Measurements from ENCODE around the gene PHTF2.
A peak's percentile ranks its signal among the peaks of the same experiment; 100 is the strongest.
"Not testable (repeated sequence)": the region's sequence is repeated elsewhere in the genome, so short reads cannot be mapped to it uniquely, and the experiment has no call there.

The PHTF2 gene

GRCh38 chr7:77798394-77799077, at the start of gene PHTF2, which contains the start of gene TMEM60:
TSS of gene PHTF2 (plus strand) at chr7:77798773.
TSS of gene TMEM60 (minus strand) at chr7:77798434. CDS start at chr7:77794373, 4,061 bp downstream.
- peak; percentile 99 for DNase-seq

- no peak for DNase-seq
Measured at GRCh38 chr7:77752016-77752415, 46.6 kb upstream of the PHTF2 start.

- DNase-seq, result peak; percentile 57
Measured at GRCh38 chr7:77753173-77753572, 45.4 kb upstream of the PHTF2 start.

GRCh38 chr7:77757589-77757988, 41.0 kb upstream of the PHTF2 start:
- DNase-seq, result no peak

GRCh38 chr7:77759294-77759889, 39.2 kb upstream of the PHTF2 start:
- DNase-seq, result peak; percentile 22

GRCh38 chr7:77760809-77761453, 37.6 kb upstream of the PHTF2 start:
- no peak for DNase-seq

- DNase-seq, result no peak
Measured at GRCh38 chr7:77765481-77765880, 33.1 kb upstream of the PHTF2 start.

- no peak for DNase-seq
Measured at GRCh38 chr7:77765906-77766800, 32.4 kb upstream of the PHTF2 start.

- DNase-seq, result no peak
Measured at GRCh38 chr7:77766801-77767605, 31.6 kb upstream of the PHTF2 start.

GRCh38 chr7:77770316-77770715, 28.3 kb upstream of the PHTF2 start:
- no peak for DNase-seq

- no peak for DNase-seq
Measured at GRCh38 chr7:77771901-77772300, 26.7 kb upstream of the PHTF2 start.

GRCh38 chr7:77778535-77778934, 20.0 kb upstream of the PHTF2 start:
- DNase-seq, result no peak

GRCh38 chr7:77782383-77782782, 16.2 kb upstream of the PHTF2 start:
- no peak for DNase-seq

- no peak for DNase-seq
Measured at GRCh38 chr7:77783111-77783510, 15.5 kb upstream of the PHTF2 start.

- DNase-seq, result no peak
Measured at GRCh38 chr7:77783545-77783944, 15.0 kb upstream of the PHTF2 start.

- DNase-seq, result not testable (repeated sequence)
Measured at GRCh38 chr7:77784426-77784825, 14.1 kb upstream of the PHTF2 start.

- DNase-seq, result no peak
Measured at GRCh38 chr7:77786018-77786417, 12.6 kb upstream of the PHTF2 start.

GRCh38 chr7:77786741-77787140, 11.8 kb upstream of the PHTF2 start:
- DNase-seq, result no peak

- no peak for DNase-seq
Measured at GRCh38 chr7:77788327-77788902, 10.2 kb upstream of the PHTF2 start.

- DNase-seq, result peak; percentile 25
Measured at GRCh38 chr7:77791336-77791735, 7.2 kb upstream of the PHTF2 start.

- no peak for DNase-seq
Measured at GRCh38 chr7:77791956-77792355, 6.6 kb upstream of the PHTF2 start.

GRCh38 chr7:77794000-77794399, 4.6 kb upstream of the PHTF2 start:
- DNase-seq, result no peak

All from NCI-H1417 treated with DMSO at 0.1 percent for 48 hours (cell line).